ENCODE data around the gene SNAP47. TPM values are rescaled to one million over a fixed set of nuclear protein-coding genes. Genes with fewer than 3 reads are reported as not detected.
"Not testable (repeated sequence)": the region's sequence is repeated elsewhere in the genome, so short reads cannot be mapped to it uniquely, and the experiment has no call there.

The SNAP47 gene
- 59.4 TPM for total RNA-seq

GRCh38 chr1:227734856-227735538, at the start of gene SNAP47, which contains the start of gene JMJD4:
SNAP47 (plus strand) TSS chr1:227735435; CDS start chr1:227747737, 12,302 bp downstream.
JMJD4 (minus strand) TSS chr1:227735302; CDS start chr1:227735273, 29 bp downstream.
- peak; percentile 96 for DNase-seq

GRCh38 chr1:227685807-227686206, 49.4 kb upstream of the SNAP47 start:
- DNase-seq: no peak

DNA sequence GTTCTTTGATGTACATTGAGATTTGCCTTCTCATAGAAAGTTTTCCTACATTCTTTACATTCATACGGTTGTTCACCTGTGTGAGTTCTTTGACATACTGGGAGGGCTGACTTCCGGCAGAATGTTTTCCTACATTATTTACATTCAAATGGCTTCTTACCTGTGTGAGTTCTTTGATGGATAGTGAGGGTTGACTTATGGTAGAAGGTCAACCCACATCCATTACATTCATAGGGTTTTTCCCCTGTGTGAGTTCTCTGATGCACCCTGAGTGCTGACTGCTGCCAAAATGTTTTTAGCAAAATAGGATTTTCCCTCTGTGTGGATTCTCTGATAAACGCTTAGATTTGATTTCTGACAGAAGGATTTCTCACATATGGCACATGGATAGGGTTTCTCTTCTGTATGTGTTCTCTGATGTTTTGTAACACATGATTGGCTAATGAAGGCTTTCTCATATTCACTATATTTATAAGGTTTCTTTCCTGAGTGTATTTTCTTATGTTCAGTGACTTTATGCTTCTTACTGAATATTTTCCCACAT, 37.8 kb upstream of the SNAP47 start:
- DNase-seq: no peak

DNA sequence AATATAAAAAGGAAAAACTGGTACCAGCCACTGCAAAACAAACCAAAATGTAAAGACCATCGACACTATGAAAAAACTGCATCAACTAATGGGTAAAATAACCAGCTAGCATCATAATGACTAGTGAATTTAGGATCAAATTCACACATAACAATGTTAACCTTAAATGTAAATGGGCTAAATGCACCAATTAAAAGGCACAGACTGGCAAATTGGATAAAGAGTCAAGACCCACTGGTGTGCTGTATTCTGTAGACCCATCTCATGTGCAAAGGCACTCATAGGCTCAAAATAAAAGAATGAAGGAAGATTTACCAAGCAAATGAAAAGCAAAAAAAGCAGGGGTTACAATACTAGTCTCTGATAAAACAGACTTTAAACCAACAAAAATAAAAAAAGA, 33.6 kb upstream of the SNAP47 start:
- DNase-seq: not testable (repeated sequence)

- DNase-seq: no peak
These were observed 27.4 kb upstream of the SNAP47 start for GRCh38 chr1:227707846-227708245.

DNA sequence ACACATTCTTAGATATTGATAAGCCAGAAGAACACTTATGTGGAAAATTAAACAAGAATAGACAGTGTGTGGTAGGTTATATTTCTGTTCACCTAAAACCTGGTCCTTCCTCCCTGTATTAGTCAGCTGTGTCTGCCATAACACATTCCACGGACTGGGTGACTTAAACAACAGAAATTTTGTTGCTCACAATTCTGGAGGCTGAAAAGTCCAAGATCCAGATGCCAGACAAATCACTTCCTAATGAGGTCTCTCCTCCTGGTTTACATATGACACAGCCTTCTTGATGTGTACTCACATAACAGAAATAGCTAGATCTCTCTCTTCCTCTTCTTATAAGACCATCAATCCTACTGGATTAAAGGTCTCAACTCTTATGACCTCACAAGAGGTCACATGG, 25.8 kb upstream of the SNAP47 start:
- DNase-seq: no peak

DNA sequence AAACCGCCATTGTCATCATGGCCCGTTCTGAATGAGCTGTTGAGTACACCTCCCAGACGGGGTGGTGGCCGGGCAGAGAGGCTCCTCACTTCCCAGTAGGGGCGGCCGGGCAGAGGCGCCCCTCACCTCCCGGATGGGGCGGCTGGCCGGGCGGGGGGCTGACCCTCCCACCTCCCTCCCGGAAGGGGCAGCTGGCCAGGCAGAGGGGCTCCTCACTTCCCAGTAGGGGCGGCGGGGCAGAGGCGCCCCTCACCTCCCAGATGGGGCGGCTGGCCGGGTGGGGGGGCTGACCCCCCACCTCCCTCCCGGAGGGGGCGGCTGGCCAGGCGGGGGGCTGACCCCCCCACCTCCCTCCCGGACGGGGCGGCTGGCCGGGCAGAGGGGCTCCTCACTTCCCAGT, 24.8 kb upstream of the SNAP47 start:
- not testable (repeated sequence) for DNase-seq

GRCh38 chr1:227712648-227713047, 22.6 kb upstream of the SNAP47 start:
- DNase-seq: no peak

DNA sequence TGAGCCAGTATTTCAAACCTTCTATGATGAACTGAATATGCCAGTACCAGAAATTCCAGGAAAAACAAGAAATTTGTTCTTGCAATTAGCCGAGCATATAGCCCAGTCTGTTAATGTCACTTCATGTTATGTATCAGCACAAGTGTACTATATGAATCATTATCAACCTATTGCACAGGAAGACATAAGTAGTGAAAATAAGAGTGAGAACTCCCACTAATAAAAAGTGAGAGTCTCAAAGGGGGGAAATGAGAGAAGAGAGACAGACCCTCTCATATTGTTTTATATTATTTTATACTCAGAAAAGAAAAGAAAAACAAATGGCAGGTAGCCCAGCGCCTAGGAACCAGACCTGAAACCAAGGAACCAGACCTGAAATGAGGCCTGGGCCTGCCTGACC, 16.3 kb upstream of the SNAP47 start:
- no peak for DNase-seq

- no peak for DNase-seq
These were observed 11.8 kb upstream of the SNAP47 start for GRCh38 chr1:227723474-227723873.

DNA sequence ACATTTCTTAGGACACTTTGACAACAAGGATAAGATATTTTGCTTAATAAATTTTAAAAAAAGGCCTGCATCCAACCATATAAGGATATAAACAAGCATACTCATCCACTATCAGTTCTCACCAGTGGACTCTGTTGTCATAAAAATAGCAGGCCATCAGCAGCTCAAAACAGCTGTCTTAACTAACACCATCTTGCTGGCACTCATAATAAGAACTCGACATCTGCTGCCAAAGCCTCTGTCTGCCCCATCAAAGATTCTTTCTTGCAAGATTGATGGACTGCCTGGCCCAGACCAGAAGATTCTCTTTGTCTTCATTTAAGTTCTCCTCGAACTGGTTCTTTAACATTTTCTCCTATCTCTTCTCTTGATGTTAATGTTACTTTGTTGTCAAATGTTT, 10.2 kb upstream of the SNAP47 start:
- DNase-seq: peak; percentile 57

DNA sequence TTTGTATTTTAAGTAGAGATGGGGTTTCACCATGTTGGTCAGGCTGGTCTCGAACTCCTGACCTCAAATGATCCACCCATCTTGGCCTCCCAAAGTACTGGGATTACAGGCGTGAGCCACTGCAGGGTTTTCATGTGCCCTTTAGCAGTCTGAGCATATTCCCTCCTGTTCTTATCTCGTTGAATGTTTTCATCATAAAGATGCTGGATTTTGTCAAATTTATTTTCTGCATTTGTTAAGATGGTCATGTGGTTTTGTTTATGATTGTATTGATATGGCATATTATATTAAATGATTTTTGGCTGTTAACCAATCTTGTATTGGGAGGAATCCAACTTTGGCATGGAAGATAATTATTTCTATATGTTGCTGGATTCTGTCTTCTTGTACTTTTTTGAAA, 8.9 kb upstream of the SNAP47 start:
- DNase-seq: no peak

DNA sequence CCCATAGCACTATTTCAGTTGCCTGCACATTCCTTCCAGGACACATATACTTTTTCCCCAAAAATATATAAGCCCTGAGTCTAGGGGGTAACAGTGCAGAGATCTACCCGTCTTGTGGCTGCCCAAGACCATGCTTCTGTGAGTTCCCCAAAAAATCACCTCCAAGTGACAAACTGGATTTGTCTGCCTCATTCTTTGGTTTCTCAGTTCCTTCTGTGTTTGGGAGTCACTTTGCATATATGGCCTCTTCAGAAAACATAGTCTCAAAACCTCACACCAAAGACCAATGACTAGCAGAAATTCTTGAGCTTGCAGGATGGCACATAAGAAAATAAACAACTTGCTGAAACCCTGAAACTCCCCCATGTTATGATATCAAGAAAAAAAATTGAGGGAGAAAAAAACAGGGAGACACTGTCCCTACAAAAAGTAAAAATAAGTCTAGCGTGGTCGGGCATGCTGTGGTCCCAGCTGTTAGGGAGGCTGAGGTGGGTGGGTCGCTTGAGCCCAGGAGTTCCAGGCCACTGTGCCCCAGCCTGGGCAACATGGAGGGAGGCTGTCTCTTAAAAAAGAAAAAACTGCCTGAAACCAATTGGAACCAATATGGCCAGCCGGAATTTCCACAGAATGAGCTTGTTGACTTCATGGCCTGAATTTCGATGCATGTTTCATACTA, 8.2 kb upstream of the SNAP47 start:
- DNase-seq: no peak

DNA sequence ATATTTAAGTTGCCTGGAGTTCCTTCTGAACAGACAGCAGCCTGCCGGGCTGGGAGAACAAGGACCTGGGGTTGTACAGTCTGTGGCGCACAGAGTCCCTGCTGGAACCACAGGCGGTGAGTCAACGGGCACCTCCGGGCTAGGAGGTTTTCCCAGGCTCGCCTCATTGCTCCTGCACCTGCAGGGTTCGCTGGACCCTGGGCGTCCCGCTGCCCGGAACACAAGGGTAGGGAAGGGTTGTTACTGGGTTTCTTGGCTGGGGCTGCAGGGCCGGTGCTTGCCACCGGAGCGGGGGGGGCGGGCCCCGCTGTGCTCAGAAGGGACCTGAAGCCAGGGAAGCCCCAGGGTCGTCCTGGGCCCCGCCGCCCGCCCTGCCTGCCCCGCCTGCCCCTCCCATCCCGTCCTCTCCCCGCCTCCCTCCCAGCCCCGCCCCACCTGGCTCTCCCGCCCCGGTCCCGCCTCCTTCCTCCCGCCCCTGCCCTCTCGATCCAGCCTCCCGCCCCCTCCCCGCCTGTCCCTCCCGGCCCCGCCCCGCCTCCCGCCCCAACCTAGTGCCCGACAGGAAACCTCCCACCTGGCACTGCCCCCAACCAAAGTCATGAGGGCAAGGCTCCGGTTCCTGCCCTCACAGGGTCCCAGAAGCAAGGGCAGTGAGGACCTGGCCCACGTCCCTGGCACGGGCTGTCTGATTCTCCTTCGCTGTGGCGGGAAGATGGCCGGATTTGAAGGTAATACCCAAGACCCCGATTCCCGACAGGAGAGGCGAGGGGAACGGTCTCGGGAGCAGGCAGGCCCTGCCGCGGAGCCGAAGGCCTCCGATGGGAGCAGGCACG, 7.0 kb upstream of the SNAP47 start:
- DNase-seq: peak; percentile 87

DNA sequence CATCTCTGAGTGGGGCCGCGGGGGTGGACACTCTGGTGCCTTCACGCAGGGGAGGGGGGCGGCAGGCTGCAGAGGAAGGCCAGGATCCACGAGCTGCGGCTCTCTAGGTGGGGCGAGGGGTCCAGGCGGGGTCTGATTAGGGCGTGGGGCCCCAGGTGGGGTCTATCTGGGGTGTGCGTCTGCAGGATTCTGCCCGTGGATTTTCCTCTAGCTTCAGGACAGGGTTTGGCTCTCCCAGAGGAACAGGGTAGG, 6.4 kb upstream of the SNAP47 start:
- DNase-seq: no peak

DNA sequence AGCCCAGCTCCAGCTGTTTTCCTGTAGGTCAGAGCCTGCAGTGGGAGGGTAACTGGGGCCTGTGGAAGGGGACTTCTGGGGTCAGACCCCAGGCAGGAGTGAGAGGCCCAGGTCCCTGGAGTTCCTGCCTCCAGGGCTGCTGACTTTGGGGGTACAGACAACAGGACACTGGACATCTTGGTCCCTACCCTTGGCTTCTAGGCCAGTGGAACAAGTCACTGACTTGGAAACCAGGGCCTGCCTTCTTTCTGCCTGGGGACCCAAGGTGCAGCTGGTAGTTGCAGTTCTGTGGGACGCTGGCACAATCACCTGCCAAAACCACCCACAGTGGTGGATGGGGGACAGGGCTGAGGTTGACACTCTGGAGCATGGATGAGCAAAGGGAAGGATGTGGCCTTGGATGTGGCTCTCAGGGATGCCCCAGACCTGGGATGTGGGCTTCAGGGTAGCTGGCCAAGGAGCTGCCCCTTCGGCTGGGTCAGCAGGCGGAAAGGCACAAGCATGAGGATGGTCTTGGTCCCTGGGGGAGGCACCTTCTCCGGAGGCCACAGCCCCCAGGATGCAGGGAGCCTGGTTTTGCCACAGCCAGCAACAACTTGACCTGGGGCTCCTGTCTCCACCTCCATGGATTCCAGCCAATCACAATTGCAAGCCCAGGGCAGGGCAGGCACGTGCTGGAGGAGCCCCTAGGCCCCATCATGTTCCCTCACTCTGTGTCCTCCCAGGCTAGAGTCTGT, 5.9 kb upstream of the SNAP47 start:
- DNase-seq: no peak

- peak; percentile 66 for DNase-seq
These were observed 5.2 kb upstream of the SNAP47 start for GRCh38 chr1:227729881-227730629.

- no peak for DNase-seq
These were observed 4.5 kb upstream of the SNAP47 start for GRCh38 chr1:227730630-227731151.

DNA sequence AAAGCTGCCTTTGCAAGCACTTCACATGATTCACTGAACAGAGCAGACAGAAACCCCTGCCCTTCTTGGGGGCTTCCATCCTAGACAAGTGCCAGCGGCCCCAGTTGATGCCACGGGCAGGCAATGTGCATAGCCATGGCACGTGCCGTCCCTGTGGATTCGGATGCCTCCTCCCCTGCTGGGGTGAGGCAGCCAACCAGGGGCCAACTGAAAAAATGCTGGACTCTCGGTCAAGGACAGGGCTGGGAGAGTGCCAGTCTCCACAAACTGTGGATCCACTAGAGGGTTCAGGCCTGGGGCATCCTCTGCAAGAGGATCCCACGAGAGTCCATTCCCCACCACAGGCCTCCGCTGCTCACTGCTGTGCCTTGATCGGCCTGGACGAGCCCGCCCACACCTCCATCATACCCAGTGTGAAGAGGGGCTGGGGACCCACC, 4.0 kb upstream of the SNAP47 start:
- DNase-seq: no peak

GRCh38 chr1:227731696-227732585, 3.3 kb upstream of the SNAP47 start:
- no peak for DNase-seq

Data from tongue (tissue), 2 donors.